Common myeloid progenitor, CD34-positive (primary cell): ENCODE results near the gene MTERF4.
A peak's percentile ranks its signal among the peaks of the same experiment; 100 is the strongest.

Experiments
- CTCF ChIA-PET: fragments of 350-600 bp; sonication (Branson Sonifier 250); formaldehyde crosslinking; loops from one replicate; lab custom pipeline; 2021; ENCODE audit warnings: antibody characterized with exemption; lab: Charles Lee
- POLR2A ChIA-PET: fragments of 350-600 bp; sonication (Branson Sonifier 250); formaldehyde crosslinking; loops from one replicate; lab custom pipeline; 2021; ENCODE audit warnings: antibody characterized with exemption; lab: Charles Lee
- DNase-seq, 3 donors: peaks; one replicate each; pipeline versions ENCODE4 v3.0.0 to v3.0.0-alpha.2; 2013
- H3K27ac ChIP-seq, 2 experiments: 1 replicate in 1 of 2; 2 replicates in 1 of 2; pipeline ENCODE4 v1.7.0; 2013; ENCODE audit warnings: inconsistent platforms in 2 of 2, low read length in 2 of 2, mild to moderate bottlenecking in 2 of 2, low read depth in 1 of 2, moderate library complexity in 1 of 2; ENCODE audit not compliant: severe bottlenecking in 2 of 2, insufficient read depth in 1 of 2, poor library complexity in 1 of 2
- H3K27me3 ChIP-seq, 5 experiments: replicated peaks in 2 of 5; 1 replicate in 3 of 5; 2 replicates in 2 of 5; pipeline versions ENCODE4 v1.6.1 to v1.7.0; 2013; ENCODE audit warnings: low read length in 4 of 5, mild to moderate bottlenecking in 2 of 5, moderate library complexity in 2 of 5, inconsistent platforms in 1 of 5; ENCODE audit not compliant: insufficient read depth in 5 of 5, control insufficient read depth in 4 of 5
- H3K36me3 ChIP-seq, 4 experiments: 1 replicate in 2 of 4; 2 replicates in 2 of 4; pipeline versions ENCODE4 v1.6.1 to v1.7.0; 2013; ENCODE audit warnings: low read length in 3 of 4, control low read depth in 1 of 4, mild to moderate bottlenecking in 1 of 4; ENCODE audit not compliant: control insufficient read depth in 4 of 4, insufficient read depth in 4 of 4
- H3K4me1 ChIP-seq, 4 experiments: 1 replicate in 3 of 4; 2 replicates in 1 of 4; pipeline versions ENCODE4 v1.6.1 to v1.7.1; 2013; ENCODE audit warnings: low read length in 3 of 4, mild to moderate bottlenecking in 3 of 4, control low read depth in 1 of 4, inconsistent platforms in 1 of 4, moderate library complexity in 1 of 4; ENCODE audit not compliant: control insufficient read depth in 4 of 4, insufficient read depth in 4 of 4; ENCODE audit errors: control extremely low read depth in 1 of 4
- H3K4me3 ChIP-seq, 7 experiments: 1 replicate in 4 of 7; 2 replicates in 3 of 7; pipeline versions ENCODE4 v1.5.1 to v1.7.0; 2013; ENCODE audit warnings: mild to moderate bottlenecking in 7 of 7, low read length in 6 of 7, moderate library complexity in 6 of 7, inconsistent platforms in 2 of 7, low read depth in 2 of 7, control low read depth in 1 of 7; ENCODE audit not compliant: insufficient read depth in 4 of 7, control insufficient read depth in 1 of 7; ENCODE audit errors: extremely low read depth in 1 of 7
- H3K9me3 ChIP-seq, 5 experiments: 1 replicate in 4 of 5; 2 replicates in 1 of 5; pipeline versions ENCODE4 v1.6.1 to v1.7.1; 2013; ENCODE audit warnings: low read length in 4 of 5, mild to moderate bottlenecking in 2 of 5, inconsistent platforms in 1 of 5, low read depth in 1 of 5, moderate library complexity in 1 of 5; ENCODE audit not compliant: control insufficient read depth in 4 of 5, insufficient read depth in 2 of 5; ENCODE audit errors: control extremely low read depth in 1 of 5
- WGBS: methylation state at CpG from one replicate; pipeline ENCODE4 v1.1.5; 2013; ENCODE audit not compliant: insufficient coverage; 5-methylcytosine and 5-hydroxymethylcytosine counted together

The MTERF4 gene

DNA sequence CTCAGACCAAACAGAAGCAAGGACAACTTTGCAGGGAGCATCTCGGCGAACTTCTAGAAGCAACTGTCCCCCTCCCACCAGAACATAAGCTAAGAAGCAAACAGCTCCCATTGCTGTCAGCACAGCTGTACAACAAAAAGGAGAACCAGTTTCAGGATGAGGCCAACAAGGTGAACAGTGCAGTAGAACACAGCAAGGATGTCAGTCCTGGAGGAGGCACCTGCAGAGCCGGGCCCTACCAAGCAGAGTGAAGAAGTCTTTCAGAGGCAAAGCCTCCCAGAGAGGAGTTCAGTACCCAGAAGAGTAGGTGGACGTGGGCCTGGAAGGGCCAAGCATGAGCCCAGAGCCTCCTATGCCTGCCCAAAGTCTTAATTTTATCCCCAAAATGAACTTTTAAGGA lies 46.2 kb upstream of the MTERF4 start:
- DNase-seq: no peak
- Histone ChIP-seq H3K9me3 (no peaks in the 10 kb centered on the region), H3K36me3 (peaks cover 0 to 16% (median 4%) of the 10 kb centered on the region in 4 experiments), H3K27me3 (no peaks in the 10 kb centered on the region), H3K27ac (no peak overlapping the region), H3K4me3 (peak overlapping the region in 6 of 7 experiments; percentile 83 to 96 (median 88)), H3K4me1 (peaks cover 0 to 26% (median 24%) of the 10 kb centered on the region in 4 experiments)
- ChIA-PET POLR2A (interaction anchor here (0.5 to 1.1 kb wide), 2 partner anchors 46 to 195 kb away, joined by 3 read pairs; partner anchors contain the start of gene MTERF4), CTCF (interaction anchor here (1.2 kb wide), 1 partner anchor 297 kb away, joined by 3 read pairs; no protein-coding TSS in a partner anchor)
- WGBS: 100% methylated on average over 1 of the region's 4 CpGs

- no peak overlapping the region for H3K4me3 ChIP-seq
- no peaks in the 10 kb centered on the region for H3K27me3 ChIP-seq
- ChIA-PET CTCF (interaction anchor here (1.2 kb wide), 1 partner anchor 296 kb away, joined by 3 read pairs; no protein-coding TSS in a partner anchor), POLR2A (no interaction called here)
- peaks cover 0 to 18% (median 7%) of the 10 kb centered on the region in 4 experiments for H3K36me3 ChIP-seq
- DNase-seq: no peak
- no CpG with 5 or more reads among the region's 3 CpGs for WGBS
- H3K27ac ChIP-seq: no peak overlapping the region
- no peaks in the 10 kb centered on the region for H3K9me3 ChIP-seq
- peaks cover 0 to 26% (median 24%) of the 10 kb centered on the region in 4 experiments for H3K4me1 ChIP-seq
These were observed 45.2 kb upstream of the MTERF4 start for GRCh38 chr2:241147336-241147735.

- peaks cover 0 to 23% (median 21%) of the 10 kb centered on the region in 4 experiments for H3K4me1 ChIP-seq
- H3K27me3 ChIP-seq: no peaks in the 10 kb centered on the region
- H3K27ac ChIP-seq: no peak overlapping the region
- peaks cover 0 to 25% (median 8%) of the 10 kb centered on the region in 4 experiments for H3K36me3 ChIP-seq
- WGBS: no CpG with 5 or more reads among the region's 4 CpGs
- DNase-seq: no peak
- no peaks in the 10 kb centered on the region for H3K9me3 ChIP-seq
- no peak overlapping the region for H3K4me3 ChIP-seq
- ChIA-PET POLR2A (no interaction called here), CTCF (interaction anchor here (0.7 kb wide), 1 partner anchor 146 kb away, joined by 3 read pairs; no protein-coding TSS in a partner anchor)
These were observed 44.2 kb upstream of the MTERF4 start for GRCh38 chr2:241146286-241146685.

GRCh38 chr2:241142593-241142992 lies 40.5 kb upstream of the MTERF4 start:
- no peaks in the 10 kb centered on the region for H3K27me3 ChIP-seq
- H3K9me3 ChIP-seq: no peaks in the 10 kb centered on the region
- ChIA-PET CTCF (interaction anchor here (1.3 kb wide), 1 partner anchor 14 kb away, joined by 3 read pairs; no protein-coding TSS in a partner anchor), POLR2A (no interaction called here)
- no peak for DNase-seq
- 98% methylated on average over 9 of the region's 9 CpGs for WGBS
- no peak overlapping the region for H3K4me3 ChIP-seq
- no peak overlapping the region for H3K27ac ChIP-seq
- peaks cover 4 to 58% (median 19%) of the 10 kb centered on the region in 4 experiments for H3K36me3 ChIP-seq
- peaks cover 0 to under 1% (median 0%) of the 10 kb centered on the region in 4 experiments for H3K4me1 ChIP-seq

GRCh38 chr2:241142063-241142462 lies 40.0 kb upstream of the MTERF4 start:
- Histone ChIP-seq H3K4me1 (no peaks in the 10 kb centered on the region), H3K9me3 (no peaks in the 10 kb centered on the region), H3K4me3 (no peak overlapping the region), H3K27me3 (no peaks in the 10 kb centered on the region), H3K27ac (no peak overlapping the region), H3K36me3 (peaks cover 4 to 62% (median 21%) of the 10 kb centered on the region in 4 experiments)
- DNase-seq: no peak
- CTCF ChIA-PET: interaction anchor here (1.3 kb wide), 1 partner anchor 15 kb away, joined by 3 read pairs; no protein-coding TSS in a partner anchor
- POLR2A ChIA-PET: no interaction called here
- WGBS: 100% methylated on average over 4 of the region's 6 CpGs

GRCh38 chr2:241141214-241141770 lies 39.2 kb upstream of the MTERF4 start:
- H3K27me3 ChIP-seq: no peaks in the 10 kb centered on the region
- H3K36me3 ChIP-seq: peaks cover 6 to 70% (median 25%) of the 10 kb centered on the region in 4 experiments
- DNase-seq: no peak
- POLR2A ChIA-PET: no interaction called here
- H3K27ac ChIP-seq: no peak overlapping the region
- CTCF ChIA-PET: interaction anchor here (1.3 kb wide), 1 partner anchor 16 kb away, joined by 3 read pairs; no protein-coding TSS in a partner anchor
- H3K4me3 ChIP-seq: no peak overlapping the region
- H3K9me3 ChIP-seq: no peaks in the 10 kb centered on the region
- no peaks in the 10 kb centered on the region for H3K4me1 ChIP-seq
- 97% methylated on average over 14 of the region's 14 CpGs for WGBS

GRCh38 chr2:241140445-241140840 lies 38.4 kb upstream of the MTERF4 start:
- Histone ChIP-seq H3K27me3 (no peaks in the 10 kb centered on the region), H3K4me1 (no peaks in the 10 kb centered on the region), H3K4me3 (no peak overlapping the region), H3K36me3 (peaks cover 6 to 78% (median 28%) of the 10 kb centered on the region in 4 experiments), H3K9me3 (no peaks in the 10 kb centered on the region), H3K27ac (no peak overlapping the region)
- DNase-seq: no peak
- WGBS: 100% methylated on average over 9 of the region's 10 CpGs
- CTCF ChIA-PET: no interaction called here
- POLR2A ChIA-PET: interaction anchor here (0.6 kb wide), 1 partner anchor 50 kb away, joined by 4 read pairs; no protein-coding TSS in a partner anchor
